HCT116 (cell line): ENCODE data around the gene CPA5. TPM values are rescaled to one million over a fixed set of nuclear protein-coding genes. Genes with fewer than 3 reads are reported as not detected.

Experiments used
- ATAC-seq: fragments of 200-7000 bp; cut with Tn5 transposase; 2 replicates; pipeline ENCODE4 v1.9.1; 2020; ENCODE audit warnings: mild to moderate bottlenecking, moderate library complexity
- BruUV-seq: library from RNA; stranded (reverse); fragments of 400-500 nt; replicated peaks from 2 replicates; lab custom pipeline; 2021; lab: Mats Ljungman, UMichigan
- CTCF ChIA-PET: fragments of 300-600 bp; sonication (Branson Sonifier 250); formaldehyde crosslinking; loops from one replicate; lab custom pipeline; 2021; ENCODE audit warnings: antibody characterized with exemption; lab: Charles Lee
- POLR2A ChIA-PET: fragments of 300-600, 350-600 bp; sonication (Branson Sonifier 250); formaldehyde crosslinking; loops from one replicate; lab custom pipeline; 2021; ENCODE audit warnings: antibody characterized with exemption; lab: Charles Lee
- RAD21 ChIA-PET, 2 experiments: fragments of 300-600 bp; sonication (Branson Sonifier 250); formaldehyde crosslinking; loops; one replicate each; lab custom pipeline; 2023; ENCODE audit warnings: low total read pairs in 2 of 2; ENCODE audit not compliant: uncharacterized antibody in 2 of 2, unreplicated experiment in 2 of 2, low non-redundant PET in 1 of 2; lab: Charles Lee
- DNase-seq: peaks from one replicate; pipeline ENCODE4 v3.0.0-alpha.2; 2010; ENCODE audit warnings: low read depth, low spot score
- H2AFZ ChIP-seq: fragments of 200-600 bp; shearing (Covaris generic), sonication (generic); 2 replicates; pipeline ENCODE4 v1.6.1; 2017; ENCODE audit warnings: low read depth, mixed run types, mixed read lengths, antibody characterized with exemption, low read length; ENCODE audit not compliant: poor library complexity, severe bottlenecking
- H3K27ac ChIP-seq: 2 replicates; pipeline ENCODE4 v1.5.1; 2012; ENCODE audit warnings: low read depth, low read length
- H3K27me3 ChIP-seq: fragments of 200-600 bp; sonication (generic); 2 replicates; pipeline ENCODE4 v1.6.1; 2016; ENCODE audit warnings: mixed run types, low read length, mixed read lengths; ENCODE audit not compliant: insufficient read depth
- H3K36me3 ChIP-seq, 2 experiments: fragments of 200-500 bp in 1 of 2; fragments of 200-600 bp in 1 of 2; sonication (Bioruptor generic) in 1 of 2; sonication (generic) in 1 of 2; 2 replicates each; pipeline versions ENCODE4 v1.5.1 to v1.6.1; 2014 to 2016; ENCODE audit warnings: low read length in 2 of 2, inconsistent platforms in 1 of 2, mixed read lengths in 1 of 2, mixed run types in 1 of 2; ENCODE audit not compliant: insufficient read depth in 2 of 2, control insufficient read depth in 1 of 2
- H3K4me1 ChIP-seq, 2 experiments: fragments of 200-600 bp in 1 of 2; sonication (generic) in 1 of 2; 2 replicates each; pipeline versions ENCODE4 v1.5.1 to v1.6.1; 2012 to 2017; ENCODE audit warnings: low read length in 2 of 2, inconsistent platforms in 1 of 2, mild to moderate bottlenecking in 1 of 2, mixed read lengths in 1 of 2, mixed run types in 1 of 2, moderate library complexity in 1 of 2; ENCODE audit not compliant: insufficient read depth in 2 of 2, control insufficient read depth in 1 of 2
- H3K4me2 ChIP-seq: fragments of 200-600 bp; sonication (generic); 2 replicates; pipeline ENCODE4 v1.6.1; 2017; ENCODE audit warnings: mixed run types, low read length, mixed read lengths
- H3K4me3 ChIP-seq, 2 experiments: fragments of 200-600 bp in 1 of 2; sonication (generic) in 1 of 2; replicated peaks in 1 of 2; 2 replicates each; pipeline ENCODE4 v1.5.1; 2011 to 2016; ENCODE audit warnings: low read length in 2 of 2, control low read depth in 1 of 2, low read depth in 1 of 2, mild to moderate bottlenecking in 1 of 2, mixed read lengths in 1 of 2, mixed run types in 1 of 2
- H3K79me2 ChIP-seq: fragments of 200-600 bp; sonication (generic); 2 replicates; pipeline ENCODE4 v1.6.1; 2017; ENCODE audit warnings: mild to moderate bottlenecking, mixed run types, low read length, moderate library complexity, mixed read lengths; ENCODE audit not compliant: insufficient read depth
- H3K9ac ChIP-seq: fragments of 200-600 bp; sonication (generic); 2 replicates; pipeline ENCODE4 v1.6.1; 2016; ENCODE audit warnings: low read length, mixed read lengths
- H3K9me2 ChIP-seq: fragments of 200-600 bp; sonication (generic), shearing (Covaris generic); 2 replicates; pipeline ENCODE4 v1.6.1; 2017; ENCODE audit warnings: mixed run types, mild to moderate bottlenecking, moderate library complexity; ENCODE audit not compliant: insufficient read depth
- H3K9me3 ChIP-seq, 2 experiments: fragments of 200-500 bp in 1 of 2; fragments of 200-600 bp in 1 of 2; sonication (Bioruptor generic) in 1 of 2; sonication (generic) in 1 of 2; 2 replicates each; pipeline ENCODE4 v1.6.1; 2014 to 2017; ENCODE audit warnings: low read length in 2 of 2, mixed read lengths in 2 of 2, inconsistent platforms in 1 of 2, low read depth in 1 of 2, mild to moderate bottlenecking in 1 of 2, mixed run types in 1 of 2, moderate library complexity in 1 of 2; ENCODE audit not compliant: control insufficient read depth in 1 of 2, insufficient read depth in 1 of 2
- H4K20me1 ChIP-seq: fragments of 200-600 bp; sonication (generic), shearing (Covaris generic); 2 replicates; pipeline ENCODE4 v1.6.1; 2017; ENCODE audit warnings: mixed run types, mild to moderate bottlenecking, moderate library complexity; ENCODE audit not compliant: insufficient read depth
- CBX3 ChIP-seq: IDR thresholded peaks from 2 replicates; pipeline ENCODE4 v1.6.1; 2012; ENCODE audit warnings: low read depth
- EGR1 ChIP-seq: IDR thresholded peaks from 2 replicates; pipeline ENCODE4 v1.6.1; 2012; ENCODE audit warnings: low read depth
- EZH2 ChIP-seq: fragments of 200-600 bp; sonication (generic); IDR thresholded peaks from 2 replicates; pipeline ENCODE4 v1.6.1; 2017; ENCODE audit warnings: antibody characterized with exemption, mixed run types
- EZH2phosphoT487 ChIP-seq: fragments of 200-600 bp; IDR thresholded peaks from 2 replicates; pipeline ENCODE4 v1.6.1; 2018; ENCODE audit warnings: antibody characterized with exemption, borderline replicate concordance
- JUND ChIP-seq: IDR thresholded peaks from 2 replicates; pipeline ENCODE4 v1.6.1; 2012
- POLR2A ChIP-seq: IDR thresholded peaks from 2 replicates; pipeline ENCODE4 v1.7.0; 2011; ENCODE audit warnings: borderline replicate concordance; ENCODE audit not compliant: insufficient read depth, insufficient read length; ENCODE audit errors: extremely low read depth
- SIN3A ChIP-seq: IDR thresholded peaks from 2 replicates; pipeline ENCODE4 v1.6.1; 2012; ENCODE audit warnings: low read depth
- TCF7L2 ChIP-seq: IDR thresholded peaks from 2 replicates; pipeline ENCODE4 v1.7.0; 2011; ENCODE audit warnings: borderline replicate concordance, inconsistent platforms; ENCODE audit not compliant: insufficient read depth, insufficient read length; ENCODE audit errors: extremely low read depth
- ZNF274 ChIP-seq: fragments of 200-500 bp; sonication (Bioruptor generic); IDR thresholded peaks from 2 replicates; pipeline ENCODE4 v1.6.1; 2014; ENCODE audit warnings: mild to moderate bottlenecking, low read depth, low read length, inconsistent platforms
- intact Hi-C: fragments of 100-400 bp; cut with micrococcal nuclease; formaldehyde crosslinking; loops from 2 replicates; pipeline ENCODE4 v1.10.0; 2022
- total RNA-seq: library from RNA; stranded (reverse); gene quantifications from one replicate; pipeline ENCODE4 v1.2.1, GENCODE V29; 2021; ENCODE audit not compliant: unreplicated experiment
- TF ChIP-seq, protein P1 (sequence below), 3 experiments: fragments of 200-600 bp in 1 of 3; sonication (generic) in 1 of 3; IDR thresholded peaks in 2 of 3; conservative IDR thresholded peaks in 1 of 3; 2 replicates each; pipeline ENCODE4 v1.5.1; 2012 to 2017; ENCODE audit warnings: low read depth in 2 of 3, low read length in 2 of 3, antibody characterized with exemption in 1 of 3, borderline replicate concordance in 1 of 3, control low read depth in 1 of 3, mild to moderate bottlenecking in 1 of 3, mixed read lengths in 1 of 3, mixed run types in 1 of 3, moderate library complexity in 1 of 3; ENCODE audit not compliant: insufficient read depth in 1 of 3

CPA5 gene
- total RNA-seq, 1 experiment from 2014 or later: not detected

DNA sequence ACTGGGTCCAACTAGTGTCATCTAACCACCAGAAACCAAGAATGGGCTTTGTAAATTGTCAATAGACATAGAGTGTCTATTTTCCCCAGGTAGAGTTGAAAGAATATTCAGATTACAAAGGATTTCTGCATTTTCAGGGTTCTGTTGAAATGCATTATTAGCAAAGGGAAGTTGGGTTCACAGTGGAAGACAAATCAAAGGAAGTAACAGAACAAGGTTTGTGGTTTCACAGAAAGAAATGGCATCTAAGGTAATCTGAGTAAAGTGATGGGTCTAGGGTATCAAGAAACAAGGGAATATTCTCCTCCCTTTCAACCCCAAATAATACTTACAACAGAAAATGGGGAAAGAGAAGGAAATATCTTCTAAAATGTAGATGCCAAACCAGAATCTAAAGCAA is 70.4 kb downstream of the CPA5 start:
- Histone ChIP-seq H2AFZ (no peak overlapping the region), H3K36me3 (no peaks in the 10 kb centered on the region), H3K27me3 (no peaks in the 10 kb centered on the region), H3K27ac (no peak overlapping the region), H3K4me1 (peaks cover 0 to 6% of the 10 kb centered on the region in 2 experiments; a peak in 1 of 4 replicates), H4K20me1 (no peaks in the 10 kb centered on the region), H3K4me2 (no peak overlapping the region), H3K9me3 (no peaks in the 10 kb centered on the region), H3K9ac (no peak overlapping the region), H3K4me3 (no peak overlapping the region), H3K9me2 (no peaks in the 10 kb centered on the region), H3K79me2 (no peaks in the 10 kb centered on the region)
- ChIA-PET CTCF (no interaction called here), POLR2A (no interaction called here), RAD21 (no interaction called here)
- ATAC-seq (no peak), DNase-seq (no peak)
- intact Hi-C loops: no loop called here
- BruUV-seq: no TSS peak
- TF ChIP-seq EGR1 (no peak), JUND (no peak), EZH2 (no peak), CBX3 (no peak), TCF7L2 (no peak), EZH2phosphoT487 (no peak), SIN3A (no peak), POLR2A (no peak), ZNF274 (no peak)
- TF ChIP-seq, protein P1, sequence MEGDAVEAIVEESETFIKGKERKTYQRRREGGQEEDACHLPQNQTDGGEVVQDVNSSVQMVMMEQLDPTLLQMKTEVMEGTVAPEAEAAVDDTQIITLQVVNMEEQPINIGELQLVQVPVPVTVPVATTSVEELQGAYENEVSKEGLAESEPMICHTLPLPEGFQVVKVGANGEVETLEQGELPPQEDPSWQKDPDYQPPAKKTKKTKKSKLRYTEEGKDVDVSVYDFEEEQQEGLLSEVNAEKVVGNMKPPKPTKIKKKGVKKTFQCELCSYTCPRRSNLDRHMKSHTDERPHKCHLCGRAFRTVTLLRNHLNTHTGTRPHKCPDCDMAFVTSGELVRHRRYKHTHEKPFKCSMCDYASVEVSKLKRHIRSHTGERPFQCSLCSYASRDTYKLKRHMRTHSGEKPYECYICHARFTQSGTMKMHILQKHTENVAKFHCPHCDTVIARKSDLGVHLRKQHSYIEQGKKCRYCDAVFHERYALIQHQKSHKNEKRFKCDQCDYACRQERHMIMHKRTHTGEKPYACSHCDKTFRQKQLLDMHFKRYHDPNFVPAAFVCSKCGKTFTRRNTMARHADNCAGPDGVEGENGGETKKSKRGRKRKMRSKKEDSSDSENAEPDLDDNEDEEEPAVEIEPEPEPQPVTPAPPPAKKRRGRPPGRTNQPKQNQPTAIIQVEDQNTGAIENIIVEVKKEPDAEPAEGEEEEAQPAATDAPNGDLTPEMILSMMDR (IDR thresholded peaks at IDR 0.05 in 2 of 3, conservative IDR thresholded peaks at IDR 0.05 in 1 of 3; ENCODE audit: borderline replicate concordance in 1 of 3, insufficient read depth in 1 of 3, low read depth in 2 of 3, low read length in 2 of 3): no peak
